Naive thymus-derived CD4-positive, alpha-beta T cell (primary cell): Measurements from ENCODE around the gene MAP3K19. TPM values are rescaled to one million over a fixed set of nuclear protein-coding genes. Genes with fewer than 3 reads are reported as not detected.

Experiments used
- ATAC-seq: fragments of 150-1000 bp; cut with Tn5 transposase; 2 replicates; pipeline ENCODE4 v1.10.0; 2021; ENCODE audit warnings: mild to moderate bottlenecking, moderate library complexity
- CTCF ChIA-PET: fragments of 350-600 bp; sonication (Branson Sonifier 250); formaldehyde crosslinking; loops from one replicate; lab custom pipeline; 2021; ENCODE audit warnings: antibody characterized with exemption; lab: Charles Lee
- POLR2A ChIA-PET: fragments of 350-600 bp; sonication (Branson Sonifier 250); formaldehyde crosslinking; loops from one replicate; lab custom pipeline; 2021; ENCODE audit warnings: antibody characterized with exemption, inconsistent platforms; lab: Charles Lee
- DNase-seq, 9 donors: peaks; one replicate each; pipeline versions ENCODE4 v3.0.0 to v3.0.0-alpha.2; 2020 to 2022; ENCODE audit warnings: mixed read lengths in 1 of 9
- H3K27ac ChIP-seq: one replicate; pipeline ENCODE4 v1.7.0; 2013; ENCODE audit warnings: mild to moderate bottlenecking, low read depth, low read length, moderate library complexity
- H3K27me3 ChIP-seq, 2 donors: one replicate each; pipeline ENCODE4 v1.7.0; 2013; ENCODE audit warnings: low read length in 2 of 2, mild to moderate bottlenecking in 2 of 2, moderate library complexity in 2 of 2; ENCODE audit not compliant: control insufficient read depth in 2 of 2, insufficient read depth in 2 of 2
- H3K36me3 ChIP-seq, 3 experiments: 1 replicate in 2 of 3; 2 replicates in 1 of 3; pipeline ENCODE4 v1.7.0; 2013; ENCODE audit warnings: low read length in 3 of 3, mild to moderate bottlenecking in 3 of 3, moderate library complexity in 1 of 3; ENCODE audit not compliant: insufficient read depth in 3 of 3, control insufficient read depth in 2 of 3
- H3K4me1 ChIP-seq, 2 donors: one replicate each; pipeline ENCODE4 v1.7.0; 2013; ENCODE audit warnings: low read length in 2 of 2, mild to moderate bottlenecking in 2 of 2, moderate library complexity in 1 of 2; ENCODE audit not compliant: control insufficient read depth in 2 of 2, insufficient read depth in 2 of 2
- H3K4me3 ChIP-seq: 2 replicates; pipeline ENCODE4 v1.7.0; 2013; ENCODE audit warnings: mild to moderate bottlenecking, low read length
- H3K9me3 ChIP-seq, 3 experiments: 1 replicate in 2 of 3; 2 replicates in 1 of 3; pipeline ENCODE4 v1.7.0; 2013; ENCODE audit warnings: low read length in 3 of 3; ENCODE audit not compliant: control insufficient read depth in 2 of 3
- H3K27ac Mint-ChIP-seq, 9 donors: one replicate each; pipeline ENCODE4 v1.8.0; 2020 to 2022; ENCODE audit warnings: mixed read lengths in 9 of 9, mild to moderate bottlenecking in 8 of 9, moderate library complexity in 5 of 9, inconsistent platforms in 2 of 9
- H3K27me3 Mint-ChIP-seq, 5 donors: one replicate each; pipeline ENCODE4 v1.8.0; 2021 to 2022; ENCODE audit warnings: mixed read lengths in 5 of 5, mild to moderate bottlenecking in 1 of 5
- H3K36me3 Mint-ChIP-seq, 5 donors: one replicate each; pipeline ENCODE4 v1.8.0; 2020 to 2022; ENCODE audit warnings: mixed read lengths in 5 of 5, mild to moderate bottlenecking in 3 of 5, inconsistent platforms in 1 of 5
- H3K4me1 Mint-ChIP-seq, 7 donors: one replicate each; pipeline ENCODE4 v1.8.0; 2020 to 2022; ENCODE audit warnings: mixed read lengths in 7 of 7, mild to moderate bottlenecking in 3 of 7, inconsistent platforms in 1 of 7
- H3K4me3 Mint-ChIP-seq, 10 donors: one replicate each; pipeline ENCODE4 v1.8.0; 2020 to 2022; ENCODE audit warnings: mild to moderate bottlenecking in 10 of 10, mixed read lengths in 10 of 10, moderate library complexity in 6 of 10, inconsistent platforms in 2 of 10
- H3K9me3 Mint-ChIP-seq, 11 donors: one replicate each; pipeline ENCODE4 v1.8.0; 2020 to 2022; ENCODE audit warnings: mixed read lengths in 11 of 11, mild to moderate bottlenecking in 4 of 11, inconsistent platforms in 1 of 11, moderate library complexity in 1 of 11
- intact Hi-C, 2 donors: fragments of 100-400 bp; cut with micrococcal nuclease; formaldehyde crosslinking; loops; one replicate each; pipeline ENCODE4 v1.15.1; 2023
- polyA plus RNA-seq, 2 donors: library from polyadenylated mRNA; unstranded; fragments of 300-500 nt; fragmentation: Illumina TruSeq; gene quantifications; one replicate each; pipeline ENCODE4 v1.2.3, GENCODE V29; 2021
- total RNA-seq, 6 experiments: library from RNA in 5 of 6; stranded (reverse) in 5 of 6; gene quantifications; 1 replicate in 5 of 6; 2 replicates in 1 of 6; pipeline ENCODE4 v1.2.3 and lab custom pipeline; 2021 to 2026

The MAP3K19 gene
- total and polyA plus RNA-seq, 7 experiments from 2014 or later: 0.64 TPM; not detected in 6

GRCh38 chr2:135072125-135072997 lies 25.1 kb upstream of the MAP3K19 start:
- Histone ChIP-seq H3K27ac (no peak overlapping the region), H3K4me3 (no peak overlapping the region), H3K27me3 (no peaks in the 10 kb centered on the region), H3K36me3 (peaks cover 0 to 8% (median 0%) of the 10 kb centered on the region in 3 experiments), H3K4me1 (peaks cover 0 to 3% of the 10 kb centered on the region in 2 donors), H3K9me3 (peaks cover 0 to 5% (median 3%) of the 10 kb centered on the region in 3 experiments)
- Mint-ChIP-seq H3K4me1 (peaks cover 0 to 57% (median 46%) of the 10 kb centered on the region in 7 donors), H3K4me3 (peak overlapping the region in 1 of 10 donors; percentile 24), H3K9me3 (peaks cover 0 to 29% (median 6%) of the 10 kb centered on the region in 11 donors), H3K27ac (peak overlapping the region in 3 of 9 donors; percentile 30 to 79 (median 34)), H3K27me3 (no peaks in the 10 kb centered on the region), H3K36me3 (peaks cover 8 to 61% (median 49%) of the 10 kb centered on the region in 5 donors)
- no peak for DNase-seq
- intact Hi-C loops: no loop called here
- ATAC-seq: no peak
- ChIA-PET CTCF (no interaction called here), POLR2A (no interaction called here)

DNA sequence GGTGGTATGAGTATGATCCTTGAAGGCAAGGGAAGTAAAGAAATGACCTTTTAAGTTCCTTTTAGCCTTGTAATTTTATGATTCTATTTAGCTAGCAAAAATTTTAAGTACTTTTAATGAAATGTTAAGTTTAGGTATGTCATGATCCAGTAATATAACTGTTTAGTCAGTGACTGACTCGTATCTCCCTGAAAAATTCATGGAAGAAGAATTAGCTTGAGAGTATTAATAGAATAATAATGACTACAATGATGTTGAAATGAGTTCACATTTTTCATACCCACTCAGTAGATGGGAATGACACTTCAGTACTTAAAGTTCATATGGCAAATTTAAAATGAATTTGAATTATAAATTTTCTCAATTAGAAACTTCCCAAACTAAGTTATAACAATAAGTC lies 19.5 kb upstream of the MAP3K19 start:
- Mint-ChIP-seq H3K9me3 (peaks cover 0 to 31% (median 4%) of the 10 kb centered on the region in 11 donors), H3K4me3 (peak overlapping the region in 3 of 10 donors; percentile 8 to 32 (median 16)), H3K27ac (peak overlapping the region in 1 of 9 donors; percentile 13), H3K27me3 (no peaks in the 10 kb centered on the region), H3K36me3 (peaks cover 9 to 73% (median 72%) of the 10 kb centered on the region in 5 donors), H3K4me1 (peaks cover 14 to 78% (median 67%) of the 10 kb centered on the region in 7 donors)
- H3K27me3 ChIP-seq: no peaks in the 10 kb centered on the region
- peaks cover 0 to 8% of the 10 kb centered on the region in 2 donors for H3K4me1 ChIP-seq
- no peak for DNase-seq
- H3K27ac ChIP-seq: no peak overlapping the region
- ChIA-PET POLR2A (no interaction called here), CTCF (no interaction called here)
- no peaks in the 10 kb centered on the region for H3K9me3 ChIP-seq
- no peak for ATAC-seq
- intact Hi-C loops: no loop called here
- no peak overlapping the region for H3K4me3 ChIP-seq
- H3K36me3 ChIP-seq: peaks cover 0 to 18% (median 0%) of the 10 kb centered on the region in 3 experiments

- ChIA-PET CTCF (no interaction called here), POLR2A (interaction anchor here (0.8 kb wide), 1 partner anchor 9 kb away, joined by 3 read pairs; no protein-coding TSS in a partner anchor)
- no peaks in the 10 kb centered on the region for H3K9me3 ChIP-seq
- peak overlapping the region in 1 of 10 donors; percentile 52 for H3K4me3 Mint-ChIP-seq
- H3K4me1 ChIP-seq: peaks cover 0 to 7% of the 10 kb centered on the region in 2 donors
- H3K27ac ChIP-seq: no peak overlapping the region
- DNase-seq (no peak), ATAC-seq (no peak)
- H3K9me3 Mint-ChIP-seq: peaks cover 0 to 22% (median 4%) of the 10 kb centered on the region in 11 donors
- no peaks in the 10 kb centered on the region for H3K27me3 ChIP-seq
- peaks cover 0 to 33% (median 6%) of the 10 kb centered on the region in 3 experiments for H3K36me3 ChIP-seq
- peaks cover 20 to 82% (median 74%) of the 10 kb centered on the region in 7 donors for H3K4me1 Mint-ChIP-seq
- H3K36me3 Mint-ChIP-seq: peaks cover 9 to 75% (median 68%) of the 10 kb centered on the region in 5 donors
- H3K4me3 ChIP-seq: no peak overlapping the region
- H3K27ac Mint-ChIP-seq: peak overlapping the region in 4 of 9 donors; percentile 30 to 67 (median 50)
- intact Hi-C loops: no loop called here
- no peaks in the 10 kb centered on the region for H3K27me3 Mint-ChIP-seq
Measured at GRCh38 chr2:135064149-135064548, 16.9 kb upstream of the MAP3K19 start.

DNA sequence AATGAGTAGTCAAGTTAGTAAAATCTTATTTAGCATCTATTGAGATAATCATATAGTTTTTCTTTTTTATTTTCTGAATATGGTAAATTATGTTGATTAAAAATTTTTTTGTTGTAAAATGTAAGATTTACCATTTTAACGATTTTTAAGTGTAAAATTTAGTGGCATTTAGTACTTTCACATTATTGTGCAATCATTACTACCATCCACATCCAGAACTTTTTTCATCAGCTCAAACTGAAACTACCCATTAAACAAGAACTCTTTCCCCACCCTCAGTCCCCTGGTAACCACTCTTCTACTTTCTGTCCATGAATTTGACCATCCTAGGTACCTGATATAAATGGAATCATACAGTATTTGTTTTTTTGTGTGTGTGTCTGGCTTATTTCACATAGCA lies 16.0 kb upstream of the MAP3K19 start:
- ChIA-PET CTCF (no interaction called here), POLR2A (no interaction called here)
- Mint-ChIP-seq H3K4me1 (peaks cover 26 to 84% (median 73%) of the 10 kb centered on the region in 7 donors), H3K4me3 (peak overlapping the region in 3 of 10 donors; percentile 3 to 52 (median 39)), H3K9me3 (peaks cover 0 to 20% (median 4%) of the 10 kb centered on the region in 11 donors), H3K27me3 (no peaks in the 10 kb centered on the region), H3K36me3 (peaks cover 9 to 74% (median 68%) of the 10 kb centered on the region in 5 donors), H3K27ac (no peak overlapping the region)
- Histone ChIP-seq H3K9me3 (no peaks in the 10 kb centered on the region), H3K36me3 (peaks cover 0 to 33% (median 6%) of the 10 kb centered on the region in 3 experiments), H3K4me3 (no peak overlapping the region), H3K27ac (no peak overlapping the region), H3K4me1 (peaks cover 0 to 5% of the 10 kb centered on the region in 2 donors), H3K27me3 (no peaks in the 10 kb centered on the region)
- no peak for ATAC-seq
- DNase-seq: no peak
- intact Hi-C loops: no loop called here

GRCh38 chr2:135059577-135059976 lies 12.3 kb upstream of the MAP3K19 start:
- ATAC-seq: no peak
- Histone ChIP-seq H3K9me3 (no peaks in the 10 kb centered on the region), H3K4me1 (peaks cover 0 to 18% of the 10 kb centered on the region in 2 donors), H3K4me3 (no peak overlapping the region), H3K27ac (no peak overlapping the region), H3K27me3 (no peaks in the 10 kb centered on the region), H3K36me3 (peaks cover 0 to 28% (median 6%) of the 10 kb centered on the region in 3 experiments)
- peaks cover 27 to 82% (median 78%) of the 10 kb centered on the region in 7 donors for H3K4me1 Mint-ChIP-seq
- CTCF ChIA-PET: interaction anchor here (0.6 kb wide), 1 partner anchor 51 kb away, joined by 3 read pairs; no protein-coding TSS in a partner anchor
- DNase-seq: no peak
- H3K4me3 Mint-ChIP-seq: peak overlapping the region in 1 of 10 donors; percentile 7
- H3K36me3 Mint-ChIP-seq: peaks cover 13 to 57% (median 50%) of the 10 kb centered on the region in 5 donors
- peaks cover 0 to 15% (median 4%) of the 10 kb centered on the region in 11 donors for H3K9me3 Mint-ChIP-seq
- no peaks in the 10 kb centered on the region for H3K27me3 Mint-ChIP-seq
- intact Hi-C loops: no loop called here
- POLR2A ChIA-PET: interaction anchor here (0.6 to 1.0 kb wide), 3 partner anchors 8 to 588 kb away, joined by 3 read pairs; no protein-coding TSS in a partner anchor
- peak overlapping the region in 2 of 9 donors; percentile 4 to 14 for H3K27ac Mint-ChIP-seq

DNA sequence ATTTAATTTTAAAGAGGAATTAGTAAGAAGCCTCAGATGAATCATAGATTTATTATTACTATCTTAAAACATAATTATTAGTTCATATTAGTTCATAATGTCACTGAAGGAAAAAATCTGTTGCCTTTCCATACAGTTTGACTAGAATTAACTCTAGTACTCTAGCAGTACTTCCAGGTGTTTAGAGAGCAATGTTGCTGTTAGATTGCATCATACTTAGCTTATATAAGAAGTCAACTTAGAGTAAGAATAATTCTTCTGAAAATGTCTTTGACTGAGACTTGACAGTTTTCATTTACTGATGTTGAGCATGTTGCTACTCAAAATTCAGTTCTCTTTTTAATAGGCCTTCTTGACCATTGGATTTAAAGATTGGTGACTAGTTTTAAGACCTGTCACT lies 9.5 kb upstream of the MAP3K19 start:
- H3K36me3 Mint-ChIP-seq: peaks cover 5 to 39% (median 23%) of the 10 kb centered on the region in 5 donors
- H3K27me3 ChIP-seq: no peaks in the 10 kb centered on the region
- H3K9me3 Mint-ChIP-seq: peaks cover 0 to 4% (median 0%) of the 10 kb centered on the region in 11 donors
- no peak overlapping the region for H3K4me3 ChIP-seq
- POLR2A ChIA-PET: no interaction called here
- ATAC-seq (no peak), DNase-seq (no peak)
- H3K27ac ChIP-seq: no peak overlapping the region
- peaks cover 0 to 16% (median 6%) of the 10 kb centered on the region in 3 experiments for H3K36me3 ChIP-seq
- H3K4me3 Mint-ChIP-seq: peak overlapping the region in 6 of 10 donors; percentile 18 to 45 (median 34)
- peaks cover 0 to 5% (median 0%) of the 10 kb centered on the region in 5 donors for H3K27me3 Mint-ChIP-seq
- peaks cover 33 to 75% (median 71%) of the 10 kb centered on the region in 7 donors for H3K4me1 Mint-ChIP-seq
- CTCF ChIA-PET: no interaction called here
- no peaks in the 10 kb centered on the region for H3K9me3 ChIP-seq
- H3K4me1 ChIP-seq: peaks cover 0 to 22% of the 10 kb centered on the region in 2 donors
- H3K27ac Mint-ChIP-seq: peak overlapping the region in 2 of 9 donors; percentile 9 to 44
- intact Hi-C loops: no loop called here
